HFFc6 (cell line): ENCODE results near the gene CACNA1D. TPM values are rescaled to one million over a fixed set of nuclear protein-coding genes. Genes with fewer than 3 reads are reported as not detected.

Experiments used
- DNase-seq: peaks from one replicate; pipeline ENCODE4 v3.0.0-alpha.2; 2018
- H3K27ac Mint-ChIP-seq: 2 replicates; pipeline ENCODE4 v1.8.0; 2020; ENCODE audit warnings: mild to moderate bottlenecking, mixed read lengths
- H3K27me3 Mint-ChIP-seq: 2 replicates; pipeline ENCODE4 v1.8.0; 2021; ENCODE audit warnings: mild to moderate bottlenecking, moderate library complexity, mixed read lengths; ENCODE audit not compliant: insufficient read depth
- H3K36me3 Mint-ChIP-seq: 2 replicates; pipeline ENCODE4 v1.8.0; 2021; ENCODE audit warnings: low read depth, mixed read lengths
- H3K4me1 Mint-ChIP-seq: 2 replicates; pipeline ENCODE4 v1.8.0; 2020; ENCODE audit warnings: low read depth, mixed read lengths
- H3K4me3 Mint-ChIP-seq: 2 replicates; pipeline ENCODE4 v1.8.0; 2020; ENCODE audit warnings: mild to moderate bottlenecking, moderate library complexity, mixed read lengths
- H3K9me3 Mint-ChIP-seq: 2 replicates; pipeline ENCODE4 v1.8.0; 2020; ENCODE audit warnings: mild to moderate bottlenecking, mixed read lengths
- CTCF ChIP-seq: fragments of 200-600 bp; sonication (generic); IDR thresholded peaks from 2 replicates; pipeline ENCODE4 v1.5.0; 2021; ENCODE audit warnings: antibody characterized with exemption, mild to moderate bottlenecking
- total RNA-seq, 6 experiments: library from RNA; stranded (reverse); fragmentation: NEBNext Ultra II Directional; extraction: Animal tissue kit (Norgen Biotek cat#: 25700); gene quantifications; 2 replicates in 1 of 6; 3 replicates in 5 of 6; pipeline ENCODE4 v1.2.3, GENCODE V29; 2021

CACNA1D gene
- total RNA-seq, 6 experiments from 2014 or later, result 0.09 TPM; not detected in 5

- H3K27me3 Mint-ChIP-seq, result peaks cover 16% of the 10 kb centered on the region
- no peaks in the 10 kb centered on the region for H3K36me3 Mint-ChIP-seq
- no peak for TF ChIP-seq CTCF
- no peak overlapping the region for H3K4me3 Mint-ChIP-seq
- H3K27ac Mint-ChIP-seq, result no peak overlapping the region
- no peaks in the 10 kb centered on the region for H3K9me3 Mint-ChIP-seq
- no peaks in the 10 kb centered on the region for H3K4me1 Mint-ChIP-seq
- no peak for DNase-seq
Measured at GRCh38 chr3:53552730-53553129, 58.3 kb downstream of the CACNA1D start.

- H3K4me3 Mint-ChIP-seq, result no peak overlapping the region
- no peaks in the 10 kb centered on the region for H3K36me3 Mint-ChIP-seq
- no peak overlapping the region for H3K27ac Mint-ChIP-seq
- no peaks in the 10 kb centered on the region for H3K9me3 Mint-ChIP-seq
- H3K27me3 Mint-ChIP-seq, result peaks cover 16% of the 10 kb centered on the region
- H3K4me1 Mint-ChIP-seq, result no peaks in the 10 kb centered on the region
- DNase-seq, result no peak
- TF ChIP-seq CTCF, result no peak
Measured at GRCh38 chr3:53553200-53553599, 58.8 kb downstream of the CACNA1D start.

- H3K27ac Mint-ChIP-seq, result no peak overlapping the region
- H3K4me3 Mint-ChIP-seq, result no peak overlapping the region
- no peaks in the 10 kb centered on the region for H3K4me1 Mint-ChIP-seq
- no peak for TF ChIP-seq CTCF
- H3K9me3 Mint-ChIP-seq, result no peaks in the 10 kb centered on the region
- no peak for DNase-seq
- no peaks in the 10 kb centered on the region for H3K36me3 Mint-ChIP-seq
- H3K27me3 Mint-ChIP-seq, result peaks cover 12% of the 10 kb centered on the region
Measured at GRCh38 chr3:53554559-53555067, 60.2 kb downstream of the CACNA1D start.

GRCh38 chr3:53555068-53555588, 60.7 kb downstream of the CACNA1D start:
- Mint-ChIP-seq H3K4me1 (no peaks in the 10 kb centered on the region), H3K4me3 (no peak overlapping the region), H3K36me3 (no peaks in the 10 kb centered on the region), H3K27me3 (peaks cover 13% of the 10 kb centered on the region), H3K9me3 (no peaks in the 10 kb centered on the region), H3K27ac (no peak overlapping the region)
- no peak for TF ChIP-seq CTCF
- DNase-seq, result no peak

- Mint-ChIP-seq H3K27me3 (peaks cover 9% of the 10 kb centered on the region), H3K4me3 (no peak overlapping the region), H3K27ac (no peak overlapping the region), H3K4me1 (no peaks in the 10 kb centered on the region), H3K36me3 (no peaks in the 10 kb centered on the region), H3K9me3 (no peaks in the 10 kb centered on the region)
- no peak for TF ChIP-seq CTCF
- no peak for DNase-seq
Measured at GRCh38 chr3:53566461-53567145, 72.2 kb downstream of the CACNA1D start.
